Sigmoid colon (tissue), 7 donors: ENCODE results near the gene EXOC3L1. TPM values are rescaled to one million over a fixed set of nuclear protein-coding genes. Genes with fewer than 3 reads are reported as not detected.

Source experiments
- DNase-seq: peaks from one replicate; pipeline ENCODE4 v3.0.0-alpha.2; 2019
- H3K27ac ChIP-seq, 4 donors: fragments of 200-600 bp; sonication (generic); one replicate each; pipeline ENCODE4 v1.5.1; 2016 to 2019; ENCODE audit warnings: mild to moderate bottlenecking in 1 of 4
- H3K27me3 ChIP-seq, 3 donors: fragments of 200-600 bp; sonication (generic); one replicate each; pipeline ENCODE4 v1.5.1; 2019; ENCODE audit warnings: mild to moderate bottlenecking in 1 of 3
- H3K36me3 ChIP-seq, 4 donors: fragments of 200-600 bp; sonication (generic); one replicate each; pipeline ENCODE4 v1.5.1; 2016 to 2019
- H3K4me1 ChIP-seq, 4 donors: fragments of 200-600 bp; sonication (generic); one replicate each; pipeline ENCODE4 v1.5.1; 2017 to 2019
- H3K4me3 ChIP-seq, 4 donors: fragments of 200-600 bp; sonication (generic); one replicate each; pipeline ENCODE4 v1.5.1; 2017 to 2019; ENCODE audit warnings: mild to moderate bottlenecking in 2 of 4, moderate library complexity in 1 of 4
- H3K9me3 ChIP-seq, 4 donors: fragments of 200-600 bp in 3 of 4; sonication (generic) in 3 of 4; one replicate each; pipeline versions ENCODE4 v1.5.1 to v1.6.1; 2013 to 2019
- EP300 ChIP-seq, 4 donors: sonication (generic); formaldehyde crosslinking; IDR thresholded peaks; one replicate each; pipeline ENCODE4 v1.6.1; 2017; ENCODE audit warnings: antibody characterized with exemption in 4 of 4
- POLR2A ChIP-seq, 2 donors: fragments of 450-650 bp; IDR thresholded peaks; one replicate each; pipeline ENCODE4 v1.6.1; 2016; ENCODE audit warnings: antibody characterized with exemption in 2 of 2, mild to moderate bottlenecking in 2 of 2, moderate library complexity in 2 of 2
- POLR2AphosphoS5 ChIP-seq, 4 donors: sonication (generic); formaldehyde crosslinking; IDR thresholded peaks; one replicate each; pipeline ENCODE4 v1.6.1; 2017; ENCODE audit warnings: antibody characterized with exemption in 4 of 4
- WGBS, 2 donors: extraction: QIAGEN DNeasy Blood & Tissue Kit; methylation state at CpG; one replicate each; pipeline ENCODE4 v1.1.7; 2013; 5-methylcytosine and 5-hydroxymethylcytosine counted together
- intact Hi-C: fragments of 100-400 bp; cut with DNase I; formaldehyde crosslinking; loops from one replicate; pipeline ENCODE4 v1.15.1; 2023
- polyA plus RNA-seq, 3 donors: library from polyadenylated mRNA; stranded (reverse); fragments of 200-250 nt; gene quantifications; one replicate each; pipeline ENCODE4 v1.2.3, GENCODE V29; 2013
- total RNA-seq, 4 donors: library from RNA; depleted of rRNA; stranded (reverse); fragments of >200 nt; gene quantifications; one replicate each; pipeline ENCODE4 v1.1.0, GENCODE V29; 2016
- TF ChIP-seq, protein P1 (sequence below), 4 experiments: fragments of 450-650 bp in 3 of 4; fragments of 200-600 bp in 1 of 4; IDR thresholded peaks; one replicate each; pipeline ENCODE4 v1.5.1; 2016 to 2019; ENCODE audit warnings: antibody characterized with exemption in 4 of 4, mild to moderate bottlenecking in 3 of 4, moderate library complexity in 2 of 4
- donor health status: healthy with polysubstance abuse.
- donor health status: Bipolar disorder and iron deficiency.
- donor health status: healthy.

Gene EXOC3L1
- total and polyA plus RNA-seq, 7 donors: 1.1 to 8.4 (median 2.5) TPM

- Histone ChIP-seq H3K27me3 (no peaks in the 10 kb centered on the region), H3K4me1 (peaks cover 0 to 22% (median 19%) of the 10 kb centered on the region in 4 donors), H3K4me3 (no peak overlapping the region), H3K36me3 (peaks cover 33 to 62% (median 48%) of the 10 kb centered on the region in 4 donors), H3K9me3 (no peaks in the 10 kb centered on the region), H3K27ac (peak overlapping the region in 1 of 4 donors; percentile 20)
- WGBS, 2 donors: 27 to 62% methylated on average over 12 of the region's 12 CpGs
- TF ChIP-seq EP300 (IDR thresholded peaks at IDR 0.05): no peak
- TF ChIP-seq, protein P1, sequence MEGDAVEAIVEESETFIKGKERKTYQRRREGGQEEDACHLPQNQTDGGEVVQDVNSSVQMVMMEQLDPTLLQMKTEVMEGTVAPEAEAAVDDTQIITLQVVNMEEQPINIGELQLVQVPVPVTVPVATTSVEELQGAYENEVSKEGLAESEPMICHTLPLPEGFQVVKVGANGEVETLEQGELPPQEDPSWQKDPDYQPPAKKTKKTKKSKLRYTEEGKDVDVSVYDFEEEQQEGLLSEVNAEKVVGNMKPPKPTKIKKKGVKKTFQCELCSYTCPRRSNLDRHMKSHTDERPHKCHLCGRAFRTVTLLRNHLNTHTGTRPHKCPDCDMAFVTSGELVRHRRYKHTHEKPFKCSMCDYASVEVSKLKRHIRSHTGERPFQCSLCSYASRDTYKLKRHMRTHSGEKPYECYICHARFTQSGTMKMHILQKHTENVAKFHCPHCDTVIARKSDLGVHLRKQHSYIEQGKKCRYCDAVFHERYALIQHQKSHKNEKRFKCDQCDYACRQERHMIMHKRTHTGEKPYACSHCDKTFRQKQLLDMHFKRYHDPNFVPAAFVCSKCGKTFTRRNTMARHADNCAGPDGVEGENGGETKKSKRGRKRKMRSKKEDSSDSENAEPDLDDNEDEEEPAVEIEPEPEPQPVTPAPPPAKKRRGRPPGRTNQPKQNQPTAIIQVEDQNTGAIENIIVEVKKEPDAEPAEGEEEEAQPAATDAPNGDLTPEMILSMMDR (IDR thresholded peaks at IDR 0.05): peak in 3 of 4 experiments; percentile 17 to 52 (median 33)
- DNase-seq: no peak
- intact Hi-C loops: no loop called here
Observed at GRCh38 chr16:67198238-67198734, 8.3 kb upstream of the EXOC3L1 start.

DNA sequence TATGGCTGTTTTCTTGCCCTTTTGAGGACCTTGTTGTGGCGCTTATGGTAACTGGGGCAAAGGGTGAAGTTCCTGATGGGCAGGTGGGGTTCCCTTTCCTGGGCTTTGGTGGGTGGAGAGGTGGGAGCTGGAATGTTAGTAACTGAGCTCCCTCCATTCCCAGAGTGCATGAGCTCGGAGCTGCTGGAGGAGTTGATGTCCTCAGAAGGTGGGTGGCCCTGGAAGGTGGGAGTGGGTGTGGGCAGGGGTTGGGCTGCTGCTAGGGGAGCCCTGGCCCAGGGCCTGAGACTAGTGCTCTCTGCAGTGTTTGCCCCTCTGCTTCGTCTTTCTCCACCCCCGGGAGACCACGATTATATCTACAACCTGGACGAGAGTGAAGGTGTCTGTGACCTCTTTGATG lies 7.8 kb upstream of the EXOC3L1 start:
- no peak for DNase-seq
- WGBS, 2 donors: 61 to 84% methylated on average over 6 of the region's 6 CpGs
- no peaks in the 10 kb centered on the region for H3K27me3 ChIP-seq
- no peaks in the 10 kb centered on the region for H3K9me3 ChIP-seq
- H3K4me3 ChIP-seq: no peak overlapping the region
- intact Hi-C loops: no loop called here
- TF ChIP-seq POLR2A (IDR thresholded peaks at IDR 0.05) (no peak), EP300 (IDR thresholded peaks at IDR 0.05) (no peak), POLR2AphosphoS5 (IDR thresholded peaks at IDR 0.05) (no peak)
- TF ChIP-seq, protein P1 (IDR thresholded peaks at IDR 0.05): no peak
- peaks cover 33 to 63% (median 48%) of the 10 kb centered on the region in 4 donors for H3K36me3 ChIP-seq
- H3K27ac ChIP-seq: no peak overlapping the region
- peaks cover under 1 to 28% (median 24%) of the 10 kb centered on the region in 4 donors for H3K4me1 ChIP-seq

- Histone ChIP-seq H3K4me3 (no peak overlapping the region), H3K9me3 (no peaks in the 10 kb centered on the region), H3K36me3 (peaks cover 33 to 59% (median 45%) of the 10 kb centered on the region in 4 donors), H3K27ac (no peak overlapping the region), H3K27me3 (no peaks in the 10 kb centered on the region), H3K4me1 (peaks cover 1 to 32% (median 28%) of the 10 kb centered on the region in 4 donors)
- TF ChIP-seq POLR2AphosphoS5 (IDR thresholded peaks at IDR 0.05) (no peak), EP300 (IDR thresholded peaks at IDR 0.05) (no peak), POLR2A (IDR thresholded peaks at IDR 0.05) (no peak)
- TF ChIP-seq, protein P1 (IDR thresholded peaks at IDR 0.05): no peak
- 97% methylated on average over 1 of the region's 1 CpG for WGBS, 2 donors
- no peak for DNase-seq
- intact Hi-C loops: no loop called here
Observed at GRCh38 chr16:67196881-67197280, 6.9 kb upstream of the EXOC3L1 start.

GRCh38 chr16:67195676-67196075 lies 5.7 kb upstream of the EXOC3L1 start:
- peaks cover 33 to 53% (median 42%) of the 10 kb centered on the region in 4 donors for H3K36me3 ChIP-seq
- DNase-seq: no peak
- no peak overlapping the region for H3K27ac ChIP-seq
- intact Hi-C loops: no loop called here
- H3K4me1 ChIP-seq: peaks cover 1 to 38% (median 35%) of the 10 kb centered on the region in 4 donors
- H3K27me3 ChIP-seq: no peaks in the 10 kb centered on the region
- H3K4me3 ChIP-seq: no peak overlapping the region
- 84 to 92% methylated on average over 5 of the region's 5 CpGs for WGBS, 2 donors
- H3K9me3 ChIP-seq: no peaks in the 10 kb centered on the region
- TF ChIP-seq POLR2A (IDR thresholded peaks at IDR 0.05) (no peak), EP300 (IDR thresholded peaks at IDR 0.05) (no peak), POLR2AphosphoS5 (IDR thresholded peaks at IDR 0.05) (no peak)
- TF ChIP-seq, protein P1 (IDR thresholded peaks at IDR 0.05): no peak

GRCh38 chr16:67194260-67194659 lies 4.3 kb upstream of the EXOC3L1 start:
- Histone ChIP-seq H3K9me3 (no peaks in the 10 kb centered on the region), H3K4me1 (peaks cover 1 to 34% (median 31%) of the 10 kb centered on the region in 4 donors), H3K36me3 (peaks cover 33 to 53% (median 42%) of the 10 kb centered on the region in 4 donors), H3K27me3 (no peaks in the 10 kb centered on the region), H3K27ac (no peak overlapping the region), H3K4me3 (no peak overlapping the region)
- intact Hi-C loops: no loop called here
- DNase-seq: no peak
- 81 to 91% methylated on average over 6 of the region's 6 CpGs for WGBS, 2 donors
- TF ChIP-seq, protein P1 (IDR thresholded peaks at IDR 0.05): no peak
- no peak for TF ChIP-seq POLR2A (IDR thresholded peaks at IDR 0.05)
- TF ChIP-seq POLR2AphosphoS5 (IDR thresholded peaks at IDR 0.05): no peak
- TF ChIP-seq EP300 (IDR thresholded peaks at IDR 0.05): no peak
